HL-60 (cell line): ENCODE results near the gene ITPR3.

Source experiments
- DNase-seq, 2 experiments: peaks; one replicate each; pipeline ENCODE4 v3.0.0-alpha.2; 2010 to 2020; ENCODE audit warnings: low read depth in 1 of 2, low spot score in 1 of 2
- H3K27ac ChIP-seq: fragments of 250-450 bp; sonication (Bioruptor Pico); replicated peaks from 2 replicates; pipeline ENCODE4 v1.5.1; 2020; ENCODE audit warnings: mild to moderate bottlenecking, moderate library complexity
- H3K27me3 ChIP-seq: fragments of 250-450 bp; sonication (Bioruptor Pico); 2 replicates; pipeline ENCODE4 v1.5.1; 2021; ENCODE audit warnings: mild to moderate bottlenecking, moderate library complexity; ENCODE audit not compliant: insufficient read depth, poor library complexity, severe bottlenecking
- H3K4me3 ChIP-seq: replicated peaks from 2 replicates; pipeline ENCODE4 v1.5.1; 2011; ENCODE audit warnings: mild to moderate bottlenecking, control low read depth, low read length; ENCODE audit not compliant: insufficient read depth
- GABPA ChIP-seq: IDR thresholded peaks from 2 replicates; pipeline ENCODE4 v1.6.1; 2012; ENCODE audit warnings: low read depth
- POLR2AphosphoS5 ChIP-seq: IDR thresholded peaks from 2 replicates; pipeline ENCODE4 v1.6.1; 2012; ENCODE audit warnings: low read depth
- SPI1 ChIP-seq: IDR thresholded peaks from 2 replicates; pipeline ENCODE4 v1.6.1; 2012; ENCODE audit warnings: low read depth, mild to moderate bottlenecking, borderline replicate concordance
- TF ChIP-seq, protein P1 (sequence below): IDR thresholded peaks from 2 replicates; pipeline ENCODE4 v1.6.1; 2012; ENCODE audit warnings: low read depth; ENCODE audit not compliant: insufficient replicate concordance
- TF ChIP-seq, protein P2 (sequence below): IDR thresholded peaks from one replicate; pipeline ENCODE4 v1.5.1; 2011; ENCODE audit warnings: low read length, control low read depth, inconsistent platforms; ENCODE audit not compliant: insufficient read depth

Gene ITPR3

DNA sequence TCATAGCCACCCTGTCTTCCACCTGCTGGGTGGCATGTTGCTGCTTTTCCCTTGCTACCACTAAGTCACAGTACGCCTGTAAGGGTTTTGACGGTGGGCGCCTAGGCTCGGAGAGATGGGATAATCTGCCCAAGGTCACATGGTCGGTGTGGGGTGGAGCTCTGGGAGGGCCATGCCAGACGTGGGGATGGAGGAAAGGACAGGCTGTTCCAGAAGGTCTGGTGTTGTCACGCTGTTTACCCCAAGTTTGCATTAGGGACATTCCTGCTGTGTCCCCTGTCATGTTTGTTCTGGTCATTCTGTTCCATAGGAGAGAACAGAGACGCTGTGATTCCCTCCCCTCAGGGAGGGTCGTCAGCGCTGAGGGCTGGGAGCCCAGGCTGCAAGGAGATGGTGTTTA lies 109.5 kb downstream of the ITPR3 start:
- H3K4me3 ChIP-seq: no peak overlapping the region
- no peak for DNase-seq
- H3K27me3 ChIP-seq: no peaks in the 10 kb centered on the region
- TF ChIP-seq SPI1 (no peak), GABPA (no peak), POLR2AphosphoS5 (no peak)
- TF ChIP-seq, protein P1, sequence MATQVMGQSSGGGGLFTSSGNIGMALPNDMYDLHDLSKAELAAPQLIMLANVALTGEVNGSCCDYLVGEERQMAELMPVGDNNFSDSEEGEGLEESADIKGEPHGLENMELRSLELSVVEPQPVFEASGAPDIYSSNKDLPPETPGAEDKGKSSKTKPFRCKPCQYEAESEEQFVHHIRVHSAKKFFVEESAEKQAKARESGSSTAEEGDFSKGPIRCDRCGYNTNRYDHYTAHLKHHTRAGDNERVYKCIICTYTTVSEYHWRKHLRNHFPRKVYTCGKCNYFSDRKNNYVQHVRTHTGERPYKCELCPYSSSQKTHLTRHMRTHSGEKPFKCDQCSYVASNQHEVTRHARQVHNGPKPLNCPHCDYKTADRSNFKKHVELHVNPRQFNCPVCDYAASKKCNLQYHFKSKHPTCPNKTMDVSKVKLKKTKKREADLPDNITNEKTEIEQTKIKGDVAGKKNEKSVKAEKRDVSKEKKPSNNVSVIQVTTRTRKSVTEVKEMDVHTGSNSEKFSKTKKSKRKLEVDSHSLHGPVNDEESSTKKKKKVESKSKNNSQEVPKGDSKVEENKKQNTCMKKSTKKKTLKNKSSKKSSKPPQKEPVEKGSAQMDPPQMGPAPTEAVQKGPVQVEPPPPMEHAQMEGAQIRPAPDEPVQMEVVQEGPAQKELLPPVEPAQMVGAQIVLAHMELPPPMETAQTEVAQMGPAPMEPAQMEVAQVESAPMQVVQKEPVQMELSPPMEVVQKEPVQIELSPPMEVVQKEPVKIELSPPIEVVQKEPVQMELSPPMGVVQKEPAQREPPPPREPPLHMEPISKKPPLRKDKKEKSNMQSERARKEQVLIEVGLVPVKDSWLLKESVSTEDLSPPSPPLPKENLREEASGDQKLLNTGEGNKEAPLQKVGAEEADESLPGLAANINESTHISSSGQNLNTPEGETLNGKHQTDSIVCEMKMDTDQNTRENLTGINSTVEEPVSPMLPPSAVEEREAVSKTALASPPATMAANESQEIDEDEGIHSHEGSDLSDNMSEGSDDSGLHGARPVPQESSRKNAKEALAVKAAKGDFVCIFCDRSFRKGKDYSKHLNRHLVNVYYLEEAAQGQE: no peak
- TF ChIP-seq, protein P2, sequence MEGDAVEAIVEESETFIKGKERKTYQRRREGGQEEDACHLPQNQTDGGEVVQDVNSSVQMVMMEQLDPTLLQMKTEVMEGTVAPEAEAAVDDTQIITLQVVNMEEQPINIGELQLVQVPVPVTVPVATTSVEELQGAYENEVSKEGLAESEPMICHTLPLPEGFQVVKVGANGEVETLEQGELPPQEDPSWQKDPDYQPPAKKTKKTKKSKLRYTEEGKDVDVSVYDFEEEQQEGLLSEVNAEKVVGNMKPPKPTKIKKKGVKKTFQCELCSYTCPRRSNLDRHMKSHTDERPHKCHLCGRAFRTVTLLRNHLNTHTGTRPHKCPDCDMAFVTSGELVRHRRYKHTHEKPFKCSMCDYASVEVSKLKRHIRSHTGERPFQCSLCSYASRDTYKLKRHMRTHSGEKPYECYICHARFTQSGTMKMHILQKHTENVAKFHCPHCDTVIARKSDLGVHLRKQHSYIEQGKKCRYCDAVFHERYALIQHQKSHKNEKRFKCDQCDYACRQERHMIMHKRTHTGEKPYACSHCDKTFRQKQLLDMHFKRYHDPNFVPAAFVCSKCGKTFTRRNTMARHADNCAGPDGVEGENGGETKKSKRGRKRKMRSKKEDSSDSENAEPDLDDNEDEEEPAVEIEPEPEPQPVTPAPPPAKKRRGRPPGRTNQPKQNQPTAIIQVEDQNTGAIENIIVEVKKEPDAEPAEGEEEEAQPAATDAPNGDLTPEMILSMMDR: no peak
- no peak overlapping the region for H3K27ac ChIP-seq

DNA sequence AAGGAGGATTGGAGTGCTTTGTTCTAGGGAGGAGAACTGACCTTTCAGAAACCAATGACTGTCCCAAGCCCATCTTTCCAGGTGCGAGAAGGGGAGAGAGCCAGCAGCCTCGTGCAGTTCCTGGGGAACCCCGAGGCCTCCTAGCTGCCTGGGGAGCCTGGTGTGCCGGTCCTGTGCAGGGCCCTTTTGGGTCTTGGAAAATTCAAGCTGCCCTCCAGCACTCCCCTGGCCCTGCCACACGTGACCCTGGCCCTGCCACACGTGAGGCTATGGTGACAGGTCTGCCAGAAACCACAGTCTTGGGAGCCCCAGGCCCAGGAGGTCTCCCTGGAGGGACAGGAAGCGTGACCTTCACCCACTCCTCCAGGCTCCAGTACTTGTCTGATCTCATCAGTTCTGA lies 109.9 kb downstream of the ITPR3 start:
- TF ChIP-seq SPI1 (no peak), GABPA (no peak), POLR2AphosphoS5 (no peak)
- TF ChIP-seq, protein P1: no peak
- TF ChIP-seq, protein P2: no peak
- Histone ChIP-seq H3K27ac (no peak overlapping the region), H3K27me3 (no peaks in the 10 kb centered on the region), H3K4me3 (no peak overlapping the region)
- DNase-seq: no peak

GRCh38 chr6:33731751-33732282 lies 110.7 kb downstream of the ITPR3 start:
- no peak overlapping the region for H3K27ac ChIP-seq
- H3K27me3 ChIP-seq: no peaks in the 10 kb centered on the region
- TF ChIP-seq, protein P2: no peak
- TF ChIP-seq GABPA (no peak), POLR2AphosphoS5 (no peak), SPI1 (no peak)
- TF ChIP-seq, protein P1: no peak
- DNase-seq: no peak
- H3K4me3 ChIP-seq: no peak overlapping the region
